ENCODE results near the gene RRAS2.

RRAS2 gene

DNA sequence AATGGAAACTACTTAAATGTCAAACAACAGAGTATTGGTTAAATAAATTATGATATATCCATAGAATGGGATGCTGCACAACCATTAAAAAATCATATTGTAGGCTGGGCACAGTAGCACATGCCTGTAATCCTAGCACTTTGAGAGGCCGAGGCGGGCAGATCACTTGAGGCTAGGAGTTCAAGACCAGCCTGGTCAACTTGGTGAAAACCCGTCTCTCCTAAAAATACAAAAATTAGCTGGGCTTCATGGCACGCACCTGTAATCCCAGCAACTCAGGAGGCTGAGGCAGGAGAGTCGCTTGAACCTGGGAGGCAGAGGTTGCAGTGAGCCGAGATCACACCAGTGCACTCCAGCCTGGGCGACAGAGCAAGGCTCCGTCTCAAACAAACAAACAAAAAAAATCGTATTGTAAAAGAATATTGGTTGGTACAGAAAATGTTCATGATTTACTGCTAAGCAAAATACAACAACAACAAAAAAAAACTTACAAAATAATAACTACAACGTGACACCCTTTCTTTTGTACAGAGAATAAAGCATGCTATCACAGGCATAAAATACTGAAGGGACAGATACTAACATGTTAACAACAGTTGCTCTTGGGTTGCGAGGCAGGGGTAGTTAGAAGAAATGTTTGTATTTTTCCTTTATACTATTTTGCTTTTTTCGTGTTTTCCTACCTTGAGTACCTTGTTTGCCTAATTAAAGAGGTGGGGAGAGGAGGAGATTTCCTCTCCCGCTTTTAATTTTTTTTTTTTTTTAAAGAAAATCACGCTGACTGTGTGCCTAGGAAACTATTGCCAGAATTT, 21.3 kb upstream of the RRAS2 start:
- H3K4me3 ChIP-seq (ENCODE audit: low read depth, low read length) = no peak overlapping the region
- TF ChIP-seq CTCF (IDR thresholded peaks at IDR 0.05; ENCODE audit: control insufficient read depth, extremely low read depth, insufficient read depth) = no peak

DNA sequence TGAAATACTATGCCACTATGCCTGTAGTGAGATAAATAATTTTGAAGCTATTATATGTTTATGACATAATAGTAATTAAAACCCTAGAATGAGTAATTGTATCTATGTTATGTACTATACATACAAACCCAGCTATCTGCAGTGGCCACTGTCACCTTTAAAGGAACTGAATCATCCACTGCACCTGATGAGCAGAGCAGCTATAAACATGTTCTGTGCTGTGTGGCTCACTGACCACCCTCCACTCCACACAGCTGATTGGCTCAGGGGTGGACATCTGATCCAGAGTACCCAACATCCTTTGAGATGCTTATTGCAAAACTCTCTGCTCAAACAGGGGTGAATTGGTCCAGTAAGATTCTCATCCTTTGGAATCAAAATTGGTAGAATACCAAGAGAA, 19.2 kb upstream of the RRAS2 start:
- DNase-seq (ENCODE audit: low read depth) = no peak
- H3K4me3 ChIP-seq (ENCODE audit: low read depth, low read length) = no peak overlapping the region
- no peak for TF ChIP-seq CTCF (IDR thresholded peaks at IDR 0.05; ENCODE audit: control insufficient read depth, extremely low read depth, insufficient read depth)

More for the DNA sequence above, 21.3 kb upstream of the RRAS2 start:
- no peak for DNase-seq (ENCODE audit: low read depth)

- DNase-seq (ENCODE audit: low read depth) = no peak
- no peak overlapping the region for H3K4me3 ChIP-seq (ENCODE audit: low read depth, low read length)
- no peak for TF ChIP-seq CTCF (IDR thresholded peaks at IDR 0.05; ENCODE audit: control insufficient read depth, extremely low read depth, insufficient read depth)
These were observed 17.9 kb upstream of the RRAS2 start for GRCh38 chr11:14376920-14377319.

- no peak for TF ChIP-seq CTCF (IDR thresholded peaks at IDR 0.05; ENCODE audit: control insufficient read depth, extremely low read depth, insufficient read depth)
- H3K4me3 ChIP-seq (ENCODE audit: low read depth, low read length) = no peak overlapping the region
- no peak for DNase-seq (ENCODE audit: low read depth)
These were observed 16.2 kb upstream of the RRAS2 start for GRCh38 chr11:14374922-14375830.

DNA sequence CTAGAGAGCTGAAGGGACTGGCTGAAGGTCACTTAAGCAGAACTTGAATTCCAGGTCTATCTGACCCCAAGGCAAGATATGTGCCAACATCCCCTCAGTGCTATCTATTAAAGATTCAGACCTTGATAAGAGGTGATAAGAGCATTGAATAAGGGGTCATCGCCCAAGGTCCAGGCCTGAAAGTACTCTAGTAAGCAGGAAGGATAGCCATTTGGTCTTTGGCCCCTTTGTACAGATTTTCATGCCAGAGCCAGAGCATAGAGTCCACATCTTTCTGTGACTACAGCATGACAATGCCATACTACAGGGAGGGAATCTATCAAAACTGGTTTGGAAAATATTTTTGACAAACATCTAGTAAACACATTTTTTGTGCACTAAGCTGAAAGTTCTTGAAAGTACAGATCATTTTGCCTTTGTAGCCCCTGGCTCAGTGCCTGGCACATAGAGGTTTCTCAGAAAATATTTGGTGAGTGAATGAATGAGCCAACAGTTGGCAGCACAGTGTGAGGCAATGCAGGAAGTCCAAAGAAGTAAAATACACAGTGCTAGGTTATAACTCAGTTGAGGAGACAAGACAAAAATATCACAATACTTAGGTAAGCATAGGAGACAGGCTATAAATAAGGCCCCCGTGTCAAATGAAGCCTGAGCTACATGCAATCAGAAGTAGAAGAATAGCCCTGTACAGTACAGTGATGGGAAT, 15.1 kb upstream of the RRAS2 start:
- DNase-seq (ENCODE audit: low read depth) = peak; percentile 23
- H3K4me3 ChIP-seq (ENCODE audit: low read depth, low read length) = no peak overlapping the region
- no peak for TF ChIP-seq CTCF (IDR thresholded peaks at IDR 0.05; ENCODE audit: control insufficient read depth, extremely low read depth, insufficient read depth)

DNA sequence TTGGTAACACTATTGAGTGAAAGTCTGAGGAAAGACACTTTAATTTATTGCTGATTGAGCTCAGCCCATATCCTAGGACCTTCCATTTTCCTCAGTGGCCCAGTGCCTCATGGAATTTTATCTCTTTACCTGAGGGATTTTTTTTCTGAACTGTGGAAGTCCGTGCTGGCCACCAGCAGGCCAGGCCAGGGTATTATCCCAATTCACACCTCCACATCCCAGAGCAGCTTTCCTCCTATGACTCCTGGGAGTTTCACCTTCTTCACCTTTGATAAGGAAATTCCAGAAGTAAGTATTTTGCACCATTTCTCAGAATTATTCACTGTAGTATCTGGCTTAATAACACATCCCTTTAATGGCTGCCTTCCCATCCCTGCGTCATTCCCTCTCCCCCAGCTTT, 13.0 kb upstream of the RRAS2 start:
- no peak for DNase-seq (ENCODE audit: low read depth)
- no peak overlapping the region for H3K4me3 ChIP-seq (ENCODE audit: low read depth, low read length)
- no peak for TF ChIP-seq CTCF (IDR thresholded peaks at IDR 0.05; ENCODE audit: control insufficient read depth, extremely low read depth, insufficient read depth)

Measured in LNCaP clone FGC (cell line).